ENCODE results near the gene CUL7.
A peak's percentile ranks its signal among the peaks of the same experiment; 100 is the strongest.

Gene CUL7

DNA sequence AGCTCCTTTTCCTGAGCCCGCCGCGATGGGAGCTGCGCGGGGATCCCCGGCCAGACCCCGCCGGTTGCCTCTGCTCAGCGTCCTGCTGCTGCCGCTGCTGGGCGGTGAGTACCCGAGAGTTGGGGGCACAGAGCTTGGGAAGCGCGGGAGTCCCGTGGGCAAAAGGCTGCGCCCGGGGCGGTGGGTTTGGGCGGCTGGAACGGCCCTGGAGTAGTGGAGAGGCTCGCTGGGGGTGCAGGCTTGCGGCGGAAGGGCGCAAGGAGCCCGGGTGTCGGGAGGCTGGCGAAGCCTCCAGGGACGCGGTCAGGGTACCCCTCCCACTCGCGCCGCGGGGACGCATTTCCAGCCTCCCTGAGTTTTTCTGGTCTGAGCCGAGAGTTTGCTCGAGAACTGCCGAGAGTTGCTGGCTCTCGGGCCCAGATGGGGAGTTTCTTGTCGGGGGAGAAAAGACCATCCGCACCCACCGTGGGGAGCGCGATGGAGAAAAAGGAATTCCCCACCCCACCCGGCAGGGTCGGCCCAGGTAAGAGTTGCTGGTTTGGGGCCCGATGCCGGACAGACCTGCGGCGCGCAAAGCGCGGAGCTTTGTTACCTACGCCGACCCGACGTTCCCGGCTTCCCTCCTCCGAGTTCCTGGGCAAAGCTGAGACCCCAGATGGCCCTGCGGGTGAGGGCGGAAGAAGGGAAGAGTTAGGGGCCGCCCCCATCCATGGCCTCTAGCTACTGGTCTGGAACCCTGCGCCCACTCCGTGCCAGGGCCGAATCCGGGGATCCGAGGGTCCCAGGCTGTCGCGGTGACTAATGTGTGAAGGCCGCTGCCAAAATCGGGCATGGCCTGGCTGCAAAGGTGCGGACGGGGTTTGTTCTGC is 23.0 kb upstream of the CUL7 start:
- no peak for DNase-seq

DNA sequence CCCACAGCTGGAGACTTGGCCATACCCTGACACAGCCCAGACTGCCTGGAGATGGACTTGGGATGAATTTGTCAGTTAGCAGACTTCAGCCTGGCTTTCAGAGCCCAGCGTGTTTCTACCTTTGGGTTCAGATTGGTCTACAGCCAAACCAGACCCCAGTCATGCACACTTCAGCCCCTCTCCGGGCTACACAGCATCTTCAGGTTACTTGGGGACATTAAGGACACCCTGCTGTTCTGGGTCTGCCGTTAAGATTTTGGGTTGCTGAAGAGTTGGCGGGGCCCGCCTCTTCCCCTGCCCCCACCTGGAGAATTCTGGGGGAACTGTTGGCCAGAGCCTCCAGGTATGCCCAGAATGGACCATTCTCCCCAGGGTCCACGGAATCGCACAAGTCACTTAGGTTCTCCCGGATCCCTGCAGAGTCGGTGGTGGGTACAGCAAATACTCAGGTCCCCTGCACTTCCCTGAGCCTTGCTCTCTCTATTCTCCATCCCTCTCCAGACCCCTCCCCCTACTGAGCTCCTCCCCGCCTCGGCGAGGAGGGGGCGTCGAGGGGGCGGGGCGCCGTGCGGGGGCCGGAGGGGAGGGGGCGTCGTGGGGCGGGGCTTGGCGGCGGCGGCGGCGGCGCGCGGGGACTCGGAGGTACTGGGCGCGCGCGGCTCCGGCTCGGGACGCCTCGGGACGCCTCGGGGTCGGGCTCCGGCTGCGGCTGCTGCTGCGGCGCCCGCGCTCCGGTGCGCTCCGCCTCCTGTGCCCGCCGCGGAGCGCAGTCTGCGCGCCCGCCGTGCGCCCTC is 22.2 kb upstream of the CUL7 start, which contains the start of gene PTK7:
Gene PTK7 (plus strand): TSS at position 645 of the 794 bp plus-strand sequence. CDS start 175 bp downstream, outside the sequence.
- DNase-seq: peak; percentile 35

DNA sequence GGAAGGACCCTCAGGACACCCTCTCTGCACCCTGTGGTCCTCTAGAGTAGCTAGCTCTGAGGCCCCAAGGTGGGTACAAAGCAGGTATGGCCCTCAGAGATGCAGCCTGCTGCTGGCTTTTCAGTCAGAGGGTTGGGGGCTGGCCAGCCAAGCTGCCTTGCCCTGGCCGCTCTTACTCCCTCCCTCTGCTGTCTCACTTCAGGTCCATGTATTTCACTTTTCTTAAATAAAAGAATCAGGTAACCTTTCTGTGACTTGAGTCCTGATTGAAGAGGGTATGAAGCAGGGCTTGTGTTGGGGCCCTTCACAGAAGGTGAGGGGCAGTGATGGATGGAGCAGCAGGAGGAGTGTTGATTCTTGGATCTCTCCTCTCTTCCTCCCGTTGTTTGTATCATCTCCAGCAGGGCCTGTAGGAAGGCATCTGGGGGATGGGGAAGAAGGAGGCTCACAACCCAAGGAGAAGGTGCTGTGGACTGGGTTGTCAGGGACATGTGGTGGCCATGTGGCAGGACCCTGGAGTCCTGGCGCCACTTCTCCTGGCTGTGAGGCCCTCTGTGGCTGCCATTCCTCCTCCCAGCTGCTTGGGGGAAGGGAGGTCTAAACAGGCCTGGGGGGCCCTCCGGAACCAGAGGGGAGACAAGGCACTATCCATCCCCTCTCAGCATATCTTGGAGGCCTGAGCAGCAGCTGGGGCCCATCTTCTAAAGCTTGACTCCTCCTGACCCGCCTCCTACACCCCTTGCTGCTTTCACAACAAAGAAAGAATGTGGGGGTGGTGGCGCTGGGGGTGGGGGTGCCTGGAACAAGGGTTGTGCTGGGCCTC is 21.4 kb upstream of the CUL7 start:
- DNase-seq: no peak

DNA sequence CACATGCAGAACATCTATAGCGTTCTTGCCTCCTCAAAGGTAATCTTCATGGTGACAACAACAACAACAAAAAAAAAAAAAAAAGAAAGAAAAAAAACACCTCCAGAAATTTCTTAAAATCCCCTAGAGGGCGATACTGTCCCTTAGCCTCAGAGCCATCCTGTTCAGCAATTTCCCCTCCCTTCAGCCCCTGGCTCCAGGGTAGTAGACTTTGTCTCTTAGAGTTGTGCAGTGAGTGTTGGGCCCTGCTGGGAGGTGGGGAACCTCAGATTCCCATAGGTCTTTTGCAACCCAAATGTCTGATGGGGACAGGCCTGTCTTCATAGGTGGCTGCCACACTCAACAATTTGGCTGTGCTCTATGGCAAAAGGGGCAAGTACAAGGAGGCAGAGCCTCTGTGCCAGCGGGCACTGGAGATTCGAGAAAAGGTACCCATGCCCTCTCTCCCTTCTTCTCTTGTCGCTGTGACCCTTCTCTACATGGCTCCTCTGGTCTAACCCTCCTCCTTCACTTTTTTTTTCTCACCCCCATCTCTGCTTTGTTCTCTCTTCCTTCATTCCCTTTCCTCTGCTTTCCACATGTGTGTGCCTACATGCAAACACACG is 16.5 kb upstream of the CUL7 start:
- DNase-seq: no peak

DNA sequence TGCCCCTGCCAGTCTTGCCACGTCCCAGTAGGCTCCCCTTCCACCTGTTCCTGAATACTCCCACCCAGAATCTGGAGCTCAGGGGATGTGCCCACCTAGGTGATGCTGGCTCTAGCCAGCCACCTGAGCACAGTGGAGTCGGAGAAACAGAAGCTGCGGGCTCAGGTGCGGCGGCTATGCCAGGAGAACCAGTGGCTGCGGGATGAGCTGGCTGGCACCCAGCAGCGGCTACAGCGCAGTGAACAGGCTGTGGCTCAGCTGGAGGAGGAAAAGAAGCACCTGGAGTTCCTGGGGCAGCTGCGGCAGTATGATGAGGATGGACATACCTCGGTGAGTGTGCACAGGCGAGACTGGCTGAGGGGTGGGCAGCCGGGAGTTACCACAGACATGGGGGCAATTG is 9.2 kb upstream of the CUL7 start:
- no peak for DNase-seq

DNA sequence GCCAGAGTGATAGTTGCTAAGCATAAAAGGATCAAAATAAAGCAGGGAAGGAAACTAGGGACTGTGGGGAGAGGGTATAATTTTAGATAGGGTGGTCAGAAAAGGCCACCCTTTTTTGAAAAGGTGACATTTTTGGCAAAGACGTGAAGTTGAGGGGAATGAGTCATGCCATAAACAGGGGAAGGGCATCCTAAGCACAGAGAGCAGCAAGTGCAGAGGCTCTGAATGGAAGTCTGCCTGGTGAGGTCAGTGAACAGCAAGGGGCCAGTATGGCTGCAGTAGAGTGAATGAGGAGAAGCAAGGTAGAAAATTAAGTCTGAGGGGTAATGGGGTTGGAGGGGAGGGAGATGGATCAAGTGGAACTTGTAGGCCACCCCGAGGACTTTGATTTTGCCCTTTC is 8.2 kb upstream of the CUL7 start:
- no peak for DNase-seq

DNA sequence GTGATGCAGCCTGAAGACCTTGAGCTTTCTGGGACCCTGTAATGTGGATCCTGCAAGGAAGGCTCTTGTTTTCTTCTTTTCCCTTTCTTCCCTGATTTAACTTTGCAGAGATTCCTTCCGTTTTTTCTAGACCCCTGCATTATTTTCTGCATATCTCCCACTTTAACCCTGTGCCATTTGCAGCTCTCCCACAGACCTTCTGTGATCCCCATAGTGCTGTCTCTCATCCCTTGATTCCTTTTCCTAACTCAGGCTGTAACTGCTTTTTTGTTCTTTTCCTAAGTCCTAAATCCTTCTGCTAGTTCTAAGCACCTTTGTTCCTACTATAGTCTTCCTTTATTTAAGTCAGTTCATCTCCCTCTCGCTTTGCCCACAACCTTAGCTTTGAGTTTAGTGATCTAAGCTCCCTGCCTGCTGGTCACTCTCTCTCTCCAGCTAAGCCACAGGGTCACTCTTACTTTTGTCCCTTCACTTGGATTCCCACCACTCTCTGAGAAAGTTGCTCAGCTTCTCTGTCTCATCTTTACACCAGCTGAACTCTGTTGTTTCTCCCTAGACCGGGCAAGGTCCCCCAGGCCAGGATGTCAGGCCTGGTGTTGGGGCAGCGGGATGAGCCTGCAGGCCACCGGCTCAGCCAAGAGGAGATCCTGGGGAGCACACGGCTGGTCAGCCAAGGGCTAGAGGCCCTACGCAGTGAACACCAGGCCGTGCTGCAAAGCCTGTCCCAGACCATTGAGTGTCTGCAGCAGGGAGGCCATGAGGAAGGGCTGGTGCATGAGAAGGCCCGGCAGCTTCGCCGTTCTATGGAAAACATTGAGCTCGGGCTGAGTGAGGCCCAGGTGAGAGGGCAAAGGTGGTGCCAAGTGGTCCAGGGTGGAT is 7.3 kb upstream of the CUL7 start:
- no peak for DNase-seq

DNA sequence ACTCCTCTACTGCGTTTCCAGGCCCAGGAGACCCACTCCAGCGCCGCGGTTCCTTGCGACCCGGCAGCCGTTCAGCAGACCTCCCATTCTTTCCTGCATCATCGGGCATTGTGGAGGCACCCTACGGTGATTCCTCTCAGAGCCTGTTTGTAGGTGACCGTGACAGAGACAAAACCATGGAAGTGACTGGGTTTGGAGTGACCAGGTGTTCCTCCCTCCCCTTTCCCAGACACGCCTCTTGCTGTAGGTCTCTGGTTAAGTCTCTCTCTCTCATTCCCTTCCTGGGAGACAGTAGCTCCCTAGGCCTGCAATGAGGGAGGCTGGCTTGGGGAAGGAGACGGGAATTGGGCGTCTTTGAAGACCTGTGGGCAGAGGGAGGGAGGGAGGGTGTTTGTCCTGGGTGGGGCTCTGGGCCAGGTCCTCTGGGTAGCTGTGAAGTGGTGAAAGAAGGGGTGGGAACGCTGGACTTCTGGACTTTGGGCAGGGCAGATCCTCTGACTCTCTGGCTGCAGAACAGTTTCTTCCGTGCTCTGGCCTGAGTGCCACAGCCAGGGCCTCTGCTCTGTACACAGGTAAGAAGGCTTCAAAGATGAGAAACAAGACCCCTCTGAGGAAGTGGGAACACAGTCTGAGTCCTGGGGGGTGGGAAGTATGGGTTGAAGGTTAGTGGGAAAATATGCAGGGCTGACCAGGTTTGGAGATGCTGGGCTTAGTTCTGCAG is 6.5 kb upstream of the CUL7 start:
- peak; percentile 9 for DNase-seq

DNA sequence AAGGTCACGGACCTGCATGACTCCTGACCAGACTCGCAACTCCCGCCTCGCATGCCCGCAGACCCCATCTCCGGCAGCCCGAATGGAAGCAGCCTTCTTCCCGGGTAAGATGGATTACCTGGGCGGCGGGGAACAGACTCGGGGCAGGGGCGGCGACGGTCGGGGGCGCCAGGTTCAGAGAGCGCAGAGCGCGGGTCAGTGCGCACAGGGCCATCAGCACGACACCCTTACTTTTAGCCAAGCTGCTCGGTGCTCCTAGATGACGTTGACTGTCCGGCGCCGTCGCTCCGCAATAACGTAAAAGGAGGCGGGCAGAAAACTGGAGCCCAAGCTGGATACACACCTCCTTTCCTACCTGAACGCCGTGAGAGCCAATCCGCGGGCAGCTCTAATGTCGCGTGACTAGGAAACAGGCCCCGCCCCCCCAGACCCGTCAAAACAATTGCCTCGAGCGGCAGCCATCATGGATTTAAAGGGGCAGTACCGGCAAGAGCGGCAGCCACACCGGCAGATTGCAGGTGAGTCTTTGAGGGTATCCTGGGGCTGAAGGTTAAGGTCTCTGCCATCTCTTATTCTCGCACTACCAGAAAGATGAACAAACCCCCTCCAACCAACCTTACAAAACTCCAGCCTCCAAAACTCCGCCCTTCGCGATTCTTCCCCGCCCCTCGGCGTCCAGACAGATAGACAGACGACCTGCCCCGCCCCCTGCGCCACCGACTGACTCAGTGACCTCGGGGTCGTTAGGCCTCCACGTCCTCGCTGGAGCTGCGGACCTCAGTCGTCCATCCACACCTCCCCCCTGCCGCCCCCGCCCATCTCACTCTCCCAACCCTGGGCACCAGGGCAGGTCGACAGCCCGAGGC is 5.8 kb upstream of the CUL7 start, which contains the start of the genes KLC4 and MRPL2:
Gene KLC4 (plus strand): TSS at position 464 of the 866 bp plus-strand sequence. CDS start 1,705 bp downstream, outside the sequence.
Gene MRPL2 (minus strand): TSS at position 267 of the 866 bp plus-strand sequence. CDS start 53 bp downstream, at position 214.
- peak; percentile 89 for DNase-seq

DNA sequence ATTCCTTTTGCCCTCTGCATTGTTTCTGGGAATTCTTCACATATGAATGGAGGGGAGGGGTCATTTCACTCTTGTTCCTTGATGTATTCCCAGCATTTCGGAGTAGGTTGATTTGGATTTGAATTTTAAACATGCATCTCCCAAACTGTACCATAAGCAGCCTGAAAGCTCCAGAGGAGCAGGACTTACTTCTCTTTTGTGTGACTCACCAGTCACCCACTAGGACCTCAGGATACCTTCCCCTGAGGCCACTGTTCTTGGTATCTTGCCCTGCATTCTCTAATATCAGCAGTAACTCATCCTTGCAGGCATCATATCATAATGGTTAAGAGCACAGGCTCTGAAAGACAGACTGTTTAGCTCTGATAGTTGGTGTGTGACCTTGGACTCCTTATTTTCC is 4.9 kb upstream of the CUL7 start:
- no peak for DNase-seq

DNA sequence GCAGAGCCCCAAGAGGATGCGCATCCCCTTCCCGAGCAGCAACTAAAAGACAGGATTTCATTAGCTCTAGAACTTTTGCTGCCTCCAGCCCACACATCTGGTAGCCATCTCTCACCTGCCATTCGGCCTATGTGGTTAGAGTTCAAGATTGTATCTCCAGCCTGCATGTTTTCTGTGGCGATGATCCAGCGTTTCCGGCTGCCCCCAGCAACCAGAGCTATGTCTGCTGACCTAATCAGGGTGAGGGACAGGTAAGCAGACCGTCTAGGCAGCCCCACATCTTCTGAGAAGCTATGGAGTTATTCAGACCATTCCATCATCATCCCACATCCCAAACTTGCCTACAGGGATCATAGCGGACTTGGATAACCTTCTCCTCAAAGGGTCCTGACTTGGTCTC is 2.3 kb upstream of the CUL7 start:
- DNase-seq: no peak

DNA sequence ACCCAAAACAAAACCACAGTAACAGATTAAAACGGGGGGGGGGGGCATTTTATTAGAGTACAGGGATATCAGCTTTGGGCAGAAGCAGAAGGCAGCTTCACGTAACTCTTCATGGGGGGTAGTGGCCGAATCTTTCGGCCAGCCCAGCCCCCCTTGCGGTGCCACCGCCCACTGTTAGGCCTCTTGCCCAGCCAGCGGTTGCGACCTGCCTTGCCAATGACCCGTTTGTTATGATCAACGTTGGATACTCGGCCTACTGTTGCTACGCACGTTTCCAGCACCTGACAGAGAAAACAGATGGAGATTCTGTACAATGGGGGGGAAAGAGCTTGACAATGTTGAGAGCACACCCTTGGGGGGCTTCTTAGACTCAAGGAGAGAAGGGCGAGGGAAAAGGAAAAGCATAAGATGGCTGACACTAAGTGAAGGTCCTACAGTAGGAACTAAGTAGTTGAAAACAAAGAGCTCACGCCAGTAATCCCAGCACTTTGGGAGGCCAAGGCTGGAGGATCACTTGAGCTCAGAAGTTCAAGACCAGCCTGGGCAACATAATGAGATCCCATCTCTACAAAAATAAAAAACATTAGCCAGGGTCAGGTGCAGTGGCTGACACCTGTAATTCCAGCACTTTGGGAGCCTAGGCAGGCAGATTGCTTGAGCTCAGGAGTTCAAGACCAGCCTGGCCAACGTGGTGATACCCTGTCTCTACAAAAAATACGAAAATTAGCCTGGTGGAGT is 724 bp upstream of the CUL7 start:
- DNase-seq: no peak

DNA sequence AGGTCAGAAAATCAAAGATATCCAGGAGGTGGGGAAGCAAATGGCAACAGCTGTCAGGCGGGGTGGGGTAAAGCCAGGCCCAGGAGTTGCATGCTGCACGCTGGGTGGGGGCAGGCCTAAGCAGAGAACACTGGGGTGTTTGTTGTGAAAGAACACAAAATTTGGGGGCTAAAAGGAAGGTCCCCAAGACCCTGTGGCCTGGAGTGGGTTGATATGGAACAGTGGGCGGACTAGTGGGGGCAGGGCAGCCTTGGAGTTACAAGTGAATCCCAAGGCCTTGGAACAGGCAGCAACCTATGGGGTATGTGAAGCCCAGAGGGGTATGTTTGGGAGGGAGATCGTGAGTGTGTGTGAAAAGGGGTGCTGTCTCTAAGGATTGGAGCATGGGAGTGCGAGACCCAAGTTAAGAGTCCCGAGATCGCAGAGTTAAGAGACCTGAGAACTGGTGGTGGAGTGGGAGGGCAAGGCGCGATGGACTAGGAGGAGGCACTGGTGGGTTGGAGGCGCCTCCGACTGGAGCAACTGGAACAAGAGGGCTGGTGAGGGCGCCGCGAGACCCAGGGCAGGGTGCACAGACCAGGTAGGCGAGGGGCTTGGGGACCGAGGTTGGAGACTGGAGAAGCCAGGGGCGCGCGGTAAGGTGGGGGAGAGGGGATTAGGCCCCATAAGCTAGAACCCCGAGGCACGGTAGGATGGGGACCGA is 658 bp downstream of the CUL7 start:
- no peak for DNase-seq

DNA sequence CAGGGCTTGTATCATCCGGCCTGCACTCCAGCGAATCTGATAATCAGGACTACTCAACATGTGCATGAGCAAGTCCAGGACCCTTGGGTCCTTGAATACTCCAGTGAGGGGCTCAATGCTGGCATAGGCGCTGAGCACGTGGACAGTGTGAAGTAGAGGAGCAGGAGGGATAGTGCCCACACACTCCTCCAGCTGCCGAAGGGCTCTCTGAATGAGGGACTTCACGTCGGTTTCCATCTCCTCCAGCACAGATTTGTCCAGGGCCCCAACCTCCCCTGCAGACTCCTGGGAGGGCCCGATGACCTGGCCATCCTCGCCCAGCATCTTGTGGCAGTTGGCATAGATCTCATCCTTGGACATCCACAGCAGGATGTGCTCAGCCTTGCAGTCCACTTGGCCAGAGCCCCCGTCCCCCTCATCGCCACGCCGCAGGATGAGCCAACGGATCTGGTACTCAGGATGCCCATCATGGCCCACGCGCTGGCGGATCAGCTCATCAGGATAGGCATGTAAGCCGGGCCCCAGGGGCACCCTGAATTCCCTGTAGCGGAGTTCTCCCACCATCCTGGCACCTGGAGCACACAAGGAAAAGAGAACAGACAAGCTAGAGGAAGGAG is 1.3 kb downstream of the CUL7 start:
- DNase-seq: no peak

DNA sequence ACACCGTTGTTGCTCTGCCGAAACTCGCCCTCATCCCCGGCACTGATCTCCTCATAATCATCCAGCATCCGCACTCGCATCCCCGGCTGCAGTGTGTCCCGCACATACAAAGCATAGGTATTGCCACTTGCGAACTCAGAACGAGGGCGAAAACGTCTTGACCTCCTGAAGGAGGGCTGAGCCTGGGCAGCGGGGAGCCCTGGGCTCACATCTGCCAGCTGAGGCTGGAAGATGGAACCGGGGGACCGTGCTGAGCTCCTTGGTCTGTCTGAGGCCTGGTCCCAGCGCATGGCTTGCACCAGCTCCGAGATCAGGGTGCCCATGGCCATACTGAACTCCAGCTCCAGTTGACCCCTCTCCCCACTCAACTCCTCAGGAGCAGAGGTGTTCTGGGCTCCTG is 2.7 kb downstream of the CUL7 start:
- no peak for DNase-seq

DNA sequence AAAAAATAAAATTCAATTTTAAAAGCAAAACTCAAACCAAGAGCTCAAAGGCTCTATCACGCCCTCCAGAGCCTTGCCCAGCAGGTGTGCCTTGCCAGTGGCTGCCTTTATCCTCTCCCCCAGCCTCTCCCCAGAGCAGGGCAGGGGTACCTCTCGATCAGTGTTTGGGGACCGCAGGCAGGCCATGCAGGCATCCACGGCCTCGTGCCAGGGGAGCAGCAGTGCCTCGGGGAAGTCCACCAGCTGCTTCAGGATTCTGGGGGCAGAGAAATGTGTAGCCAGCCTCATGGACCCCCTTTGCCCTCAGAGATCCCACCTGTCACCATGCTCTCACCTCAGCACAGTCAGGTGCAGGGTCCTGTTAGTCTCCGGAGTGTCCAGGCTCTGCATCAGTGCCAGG is 5.7 kb downstream of the CUL7 start:
- DNase-seq: no peak

DNA sequence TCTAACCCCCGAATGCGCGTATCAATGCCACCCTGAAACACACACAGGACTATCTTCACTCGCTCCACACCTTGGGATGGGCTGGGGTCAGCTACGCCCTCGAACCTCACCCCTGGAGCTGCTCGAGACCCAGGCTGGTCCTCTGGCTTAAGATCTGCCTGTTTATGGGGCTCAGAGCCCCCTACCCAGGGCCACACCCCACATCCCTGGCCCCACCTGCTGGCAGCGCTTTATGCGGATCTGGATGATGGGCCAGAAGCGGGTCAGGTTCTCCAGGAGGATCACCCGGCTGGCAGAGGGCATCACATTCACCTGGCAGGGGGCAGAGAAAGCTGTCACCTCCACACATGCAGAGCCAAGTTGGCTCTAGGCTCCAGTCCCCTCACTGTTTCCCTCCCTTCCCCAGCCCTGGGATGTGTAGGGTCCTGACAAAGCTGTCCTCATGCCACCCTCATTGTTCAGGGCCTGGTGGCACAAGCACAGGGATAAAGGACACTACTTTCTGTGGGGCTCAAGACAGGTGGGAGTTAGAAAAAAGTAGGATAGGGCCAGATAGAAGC is 8.2 kb downstream of the CUL7 start:
- no peak for DNase-seq

DNA sequence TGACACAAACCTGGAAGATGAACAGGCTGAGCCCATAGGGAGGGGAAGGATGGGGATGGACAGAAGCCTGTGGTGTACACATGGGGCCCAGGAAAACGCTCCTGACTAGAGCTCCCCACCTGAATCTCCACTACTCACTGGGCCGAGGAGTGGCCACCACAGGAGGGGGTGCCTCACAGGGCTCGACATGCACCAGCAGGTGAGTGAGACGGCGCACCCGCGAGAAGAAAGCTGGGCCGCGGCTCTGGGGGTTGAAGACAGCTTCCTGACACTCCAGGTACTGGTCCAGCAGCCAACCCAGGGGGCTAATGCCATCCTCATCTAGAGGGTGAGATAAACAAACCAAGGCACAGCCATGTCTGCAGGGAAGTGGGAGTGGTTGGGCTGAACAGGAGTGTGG is 10.3 kb downstream of the CUL7 start:
- DNase-seq: no peak
